Trophoblast cell (in vitro differentiated cells and primary cell): ENCODE measurements around the gene BACE1-AS.
"Not testable (repeated sequence)": the region's sequence is repeated elsewhere in the genome, so short reads cannot be mapped to it uniquely, and the experiment has no call there.

Experiments used
- DNase-seq, 2 donors: peaks; one replicate each; pipeline ENCODE4 v3.0.0-alpha.2; 2016
- H2AFZ ChIP-seq: 2 replicates; pipeline ENCODE4 v1.6.1; 2013; ENCODE audit warnings: low read length, moderate library complexity, mild to moderate bottlenecking; ENCODE audit not compliant: insufficient read depth, poor library complexity
- H2AK5ac ChIP-seq: 2 replicates; pipeline ENCODE4 v1.6.1; 2013; ENCODE audit warnings: mild to moderate bottlenecking, low read length
- H2BK120ac ChIP-seq: 2 replicates; pipeline ENCODE4 v1.6.1; 2013; ENCODE audit warnings: low read length, mild to moderate bottlenecking, moderate library complexity; ENCODE audit not compliant: insufficient read depth, poor library complexity
- H2BK12ac ChIP-seq: 2 replicates; pipeline ENCODE4 v1.6.1; 2013; ENCODE audit warnings: mild to moderate bottlenecking, low read length, moderate library complexity
- H2BK5ac ChIP-seq: 2 replicates; pipeline ENCODE4 v1.6.1; 2013; ENCODE audit warnings: low read length, low read depth, moderate library complexity, mild to moderate bottlenecking; ENCODE audit not compliant: poor library complexity
- H3K14ac ChIP-seq: 2 replicates; pipeline ENCODE4 v1.6.1; 2013; ENCODE audit warnings: mild to moderate bottlenecking, low read length
- H3K18ac ChIP-seq: 2 replicates; pipeline ENCODE4 v1.6.1; 2013; ENCODE audit warnings: mild to moderate bottlenecking, low read length
- H3K23ac ChIP-seq: 2 replicates; pipeline ENCODE4 v1.6.1; 2013; ENCODE audit warnings: low read length
- H3K27ac ChIP-seq: 2 replicates; pipeline ENCODE4 v1.5.1; 2013; ENCODE audit warnings: low read depth, mild to moderate bottlenecking, inconsistent platforms, low read length, moderate library complexity
- H3K27me3 ChIP-seq: 2 replicates; pipeline ENCODE4 v1.6.1; 2013; ENCODE audit warnings: inconsistent platforms, mild to moderate bottlenecking, low read length, moderate library complexity; ENCODE audit not compliant: insufficient read depth
- H3K36me3 ChIP-seq, 2 experiments: 1 replicate in 1 of 2; 2 replicates in 1 of 2; pipeline ENCODE4 v1.6.1; 2013; ENCODE audit warnings: low read length in 2 of 2, mild to moderate bottlenecking in 2 of 2, moderate library complexity in 1 of 2; ENCODE audit not compliant: insufficient read depth in 2 of 2, control insufficient read depth in 1 of 2
- H3K4ac ChIP-seq: 2 replicates; pipeline ENCODE4 v1.6.1; 2013; ENCODE audit warnings: low read depth, mild to moderate bottlenecking, low read length, moderate library complexity
- H3K4me1 ChIP-seq, 2 experiments: 1 replicate in 1 of 2; 2 replicates in 1 of 2; pipeline ENCODE4 v1.6.1; 2013; ENCODE audit warnings: low read length in 2 of 2, mild to moderate bottlenecking in 2 of 2, moderate library complexity in 1 of 2; ENCODE audit not compliant: insufficient read depth in 2 of 2, control insufficient read depth in 1 of 2
- H3K4me2 ChIP-seq: 2 replicates; pipeline ENCODE4 v1.6.1; 2013; ENCODE audit warnings: inconsistent platforms, mild to moderate bottlenecking, low read length, moderate library complexity
- H3K4me3 ChIP-seq: 2 replicates; pipeline ENCODE4 v1.5.1; 2013; ENCODE audit warnings: mild to moderate bottlenecking, low read depth, low read length, inconsistent platforms
- H3K79me1 ChIP-seq: one replicate; pipeline ENCODE4 v1.6.1; 2013; ENCODE audit warnings: low read length
- H3K79me2 ChIP-seq: 2 replicates; pipeline ENCODE4 v1.6.1; 2013; ENCODE audit warnings: low read length, mild to moderate bottlenecking; ENCODE audit not compliant: control insufficient read depth, insufficient read depth, poor library complexity
- H3K9ac ChIP-seq: 2 replicates; pipeline ENCODE4 v1.6.1; 2013; ENCODE audit warnings: mild to moderate bottlenecking, low read length
- H3K9me3 ChIP-seq: 2 replicates; pipeline ENCODE4 v1.6.1; 2013; ENCODE audit warnings: low read depth, mild to moderate bottlenecking, control low read depth, inconsistent platforms, low read length; ENCODE audit not compliant: insufficient read depth
- H4K12ac ChIP-seq: 2 replicates; pipeline ENCODE4 v1.6.1; 2013; ENCODE audit warnings: low read depth, mild to moderate bottlenecking, low read length, moderate library complexity
- H4K8ac ChIP-seq: 2 replicates; pipeline ENCODE4 v1.6.1; 2013; ENCODE audit warnings: low read depth, mild to moderate bottlenecking, low read length, moderate library complexity
- H4K91ac ChIP-seq: one replicate; pipeline ENCODE4 v1.6.1; 2013; ENCODE audit warnings: low read depth, mild to moderate bottlenecking, low read length, moderate library complexity
- WGBS: extraction: QIAGEN DNeasy Blood & Tissue Kit; methylation state at CpG from one replicate; pipeline ENCODE4 v1.1.7; 2013; ENCODE audit warnings: missing lambda C conversion rate; ENCODE audit not compliant: insufficient read length, insufficient coverage; ENCODE audit errors: extremely low coverage; 5-methylcytosine and 5-hydroxymethylcytosine counted together

BACE1-AS gene

GRCh38 chr11:117318738-117319137, 27.6 kb downstream of the BACE1-AS start:
- H4K91ac ChIP-seq = no peak overlapping the region
- no peak overlapping the region for H2AK5ac ChIP-seq
- no peak overlapping the region for H3K14ac ChIP-seq
- no CpG with 5 or more reads among the region's 7 CpGs for WGBS
- H3K4ac ChIP-seq = no peak overlapping the region
- no peak for DNase-seq
- H3K18ac ChIP-seq = no peak overlapping the region
- H3K9ac ChIP-seq = no peak overlapping the region
- H3K4me3 ChIP-seq = no peak overlapping the region
- H2BK120ac ChIP-seq = no peak overlapping the region
- peaks cover 5% of the 10 kb centered on the region for H3K79me2 ChIP-seq
- H3K4me2 ChIP-seq = no peak overlapping the region
- no peak overlapping the region for H4K12ac ChIP-seq
- no peak overlapping the region for H4K8ac ChIP-seq
- no peak overlapping the region for H2BK12ac ChIP-seq
- no peaks in the 10 kb centered on the region for H3K79me1 ChIP-seq
- H2BK5ac ChIP-seq = no peak overlapping the region
- no peak overlapping the region for H2AFZ ChIP-seq
- peaks cover 10 to 13% of the 10 kb centered on the region in 2 experiments for H3K4me1 ChIP-seq
- H3K9me3 ChIP-seq = no peaks in the 10 kb centered on the region
- no peak overlapping the region for H3K27ac ChIP-seq
- H3K27me3 ChIP-seq = no peaks in the 10 kb centered on the region
- no peak overlapping the region for H3K23ac ChIP-seq
- no peaks in the 10 kb centered on the region for H3K36me3 ChIP-seq

- Histone ChIP-seq H3K4ac (no peak overlapping the region), H3K23ac (no peak overlapping the region), H3K9me3 (no peaks in the 10 kb centered on the region), H2BK120ac (no peak overlapping the region), H2AFZ (no peak overlapping the region), H3K4me1 (peaks cover 10% of the 10 kb centered on the region in 2 experiments), H3K14ac (no peak overlapping the region), H4K8ac (no peak overlapping the region), H3K27ac (no peak overlapping the region), H3K9ac (no peak overlapping the region), H3K18ac (no peak overlapping the region), H3K4me3 (no peak overlapping the region), H3K27me3 (no peaks in the 10 kb centered on the region), H4K91ac (no peak overlapping the region), H3K79me2 (peaks cover 5% of the 10 kb centered on the region), H2AK5ac (no peak overlapping the region), H3K79me1 (no peaks in the 10 kb centered on the region), H3K4me2 (no peak overlapping the region), H2BK12ac (no peak overlapping the region), H2BK5ac (no peak overlapping the region), H3K36me3 (no peaks in the 10 kb centered on the region), H4K12ac (no peak overlapping the region)
- DNase-seq = no peak
- WGBS = no CpG with 5 or more reads among the region's 5 CpGs
Observed at GRCh38 chr11:117319214-117319840, 28.2 kb downstream of the BACE1-AS start.

DNA sequence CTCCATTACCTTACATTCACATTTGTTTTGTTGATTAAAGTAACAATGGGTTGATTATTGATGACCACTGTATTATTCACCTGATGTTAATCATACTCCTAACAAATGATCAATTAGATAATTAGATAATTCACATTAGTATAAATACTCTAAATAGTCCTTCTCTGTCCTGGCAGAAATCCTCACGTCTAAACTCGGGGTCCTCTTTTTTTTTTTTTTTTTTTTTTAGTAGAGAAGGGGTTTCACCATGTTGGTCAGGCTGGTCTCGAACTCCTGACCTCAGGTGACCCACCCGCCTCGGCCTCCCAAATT, 36.1 kb downstream of the BACE1-AS start:
- H3K79me2 ChIP-seq, H3K23ac ChIP-seq, H3K79me1 ChIP-seq, H3K4ac ChIP-seq, H2BK12ac ChIP-seq, H3K4me1 ChIP-seq, H3K27ac ChIP-seq, H3K4me3 ChIP-seq, H3K9me3 ChIP-seq, H4K12ac ChIP-seq, H4K91ac ChIP-seq, DNase-seq, H2AFZ ChIP-seq, H3K18ac ChIP-seq, H3K27me3 ChIP-seq, H3K14ac ChIP-seq, H3K36me3 ChIP-seq, H2AK5ac ChIP-seq, H2BK5ac ChIP-seq, H2BK120ac ChIP-seq, H3K9ac ChIP-seq, H4K8ac ChIP-seq: not testable (repeated sequence)
- H3K4me2 ChIP-seq = peak overlapping the region; percentile 23
- WGBS = no CpG with 5 or more reads among the region's 5 CpGs

GRCh38 chr11:117327567-117328374, 36.6 kb downstream of the BACE1-AS start, which contains the start of gene CEP164:
Gene CEP164, plus strand, starts transcription at chr11:117327854. Its CDS starts 10,733 bp downstream, at chr11:117338587.
- H3K9ac ChIP-seq = peak within 1 kb of the TSS; percentile 87

More at GRCh38 chr11:117327567-117328374, 36.6 kb downstream of the BACE1-AS start, which contains the start of gene CEP164:
- peak; percentile 94 to 95 for DNase-seq
- Histone ChIP-seq H3K4me3 (peak within 1 kb of the TSS; percentile 84), H3K18ac (peak within 1 kb of the TSS; percentile 33), H2AK5ac (no peak within 1 kb of the TSS), H3K27ac (peak within 1 kb of the TSS; percentile 35), H2AFZ (peak within 1 kb of the TSS; percentile 80), H3K4me2 (peak within 1 kb of the TSS; percentile 91), H3K9me3 (no peaks in the 10 kb centered on the region), H4K91ac (peak within 1 kb of the TSS; percentile 30), H4K8ac (peak within 1 kb of the TSS; percentile 63), H3K14ac (peak within 1 kb of the TSS; percentile 29), H4K12ac (peak within 1 kb of the TSS; percentile 9), H2BK5ac (no peak within 1 kb of the TSS), H2BK120ac (peak within 1 kb of the TSS; percentile 49), H3K36me3 (no peaks in the 10 kb centered on the region), H3K23ac (no peak within 1 kb of the TSS), H3K79me2 (no peaks in the 10 kb centered on the region), H2BK12ac (no peak within 1 kb of the TSS), H3K27me3 (no peaks in the 10 kb centered on the region), H3K4ac (peak within 1 kb of the TSS; percentile 14), H3K4me1 (peaks cover 0 to 3% of the 10 kb centered on the region in 2 experiments), H3K79me1 (no peaks in the 10 kb centered on the region)
- 100% methylated on average over 1 of the region's 64 CpGs for WGBS
